ENCODE data around the gene HYLS1.

Gene HYLS1

GRCh38 chr11:125892071-125892470 lies 4.6 kb downstream of the HYLS1 start:
- peak overlapping the region; percentile 96 for H3K27ac ChIP-seq
- TF ChIP-seq CTCF (conservative IDR thresholded peaks at IDR 0.05) = no peak

DNA sequence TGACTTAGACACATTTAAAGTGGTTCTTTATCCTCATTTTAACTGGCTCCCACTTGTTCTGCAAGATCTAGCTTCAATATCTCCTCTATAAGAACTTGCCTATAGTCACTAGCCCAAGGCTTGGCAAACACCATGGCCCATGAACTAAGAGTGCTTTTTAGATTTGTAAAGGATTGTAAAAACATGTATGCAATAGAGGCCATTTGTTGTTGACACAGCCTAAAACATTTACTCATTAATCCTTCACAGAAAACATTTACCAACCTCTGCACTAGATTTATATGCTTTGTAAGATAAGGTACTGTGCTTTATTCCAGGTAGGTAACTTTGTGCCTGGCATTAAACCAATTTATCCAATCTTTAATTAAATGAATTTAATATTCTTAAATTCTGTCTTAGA lies 5.5 kb downstream of the HYLS1 start:
- no peak for TF ChIP-seq CTCF (conservative IDR thresholded peaks at IDR 0.05)
- H3K27ac ChIP-seq = peak overlapping the region; percentile 96

DNA sequence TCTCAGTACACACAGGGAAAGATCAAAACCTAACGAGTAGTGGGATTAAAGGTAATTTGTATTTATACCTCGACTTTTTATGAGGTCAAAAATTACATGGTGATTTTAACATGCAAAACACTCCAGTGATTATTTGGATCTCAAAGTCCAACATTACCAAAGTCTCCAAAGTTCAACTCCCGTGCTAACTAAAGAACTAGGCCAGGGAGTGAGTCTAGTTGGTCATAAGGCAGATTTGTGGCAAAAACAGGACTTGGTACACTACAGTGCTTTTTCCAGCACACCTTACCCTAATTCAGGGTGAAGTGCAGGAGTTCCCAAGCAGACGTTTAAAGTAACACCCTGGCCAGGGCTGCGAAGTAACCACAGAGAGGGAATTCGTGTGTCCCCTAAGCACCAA lies 14.4 kb downstream of the HYLS1 start:
- TF ChIP-seq CTCF (conservative IDR thresholded peaks at IDR 0.05) = no peak
- H3K27ac ChIP-seq = peak overlapping the region; percentile 81; the same call in 1 of the 2 replicates

GRCh38 chr11:125902277-125902926 lies 14.9 kb downstream of the HYLS1 start:
- peak overlapping the region; percentile 81 for H3K27ac ChIP-seq
- TF ChIP-seq CTCF (conservative IDR thresholded peaks at IDR 0.05) = no peak

DNA sequence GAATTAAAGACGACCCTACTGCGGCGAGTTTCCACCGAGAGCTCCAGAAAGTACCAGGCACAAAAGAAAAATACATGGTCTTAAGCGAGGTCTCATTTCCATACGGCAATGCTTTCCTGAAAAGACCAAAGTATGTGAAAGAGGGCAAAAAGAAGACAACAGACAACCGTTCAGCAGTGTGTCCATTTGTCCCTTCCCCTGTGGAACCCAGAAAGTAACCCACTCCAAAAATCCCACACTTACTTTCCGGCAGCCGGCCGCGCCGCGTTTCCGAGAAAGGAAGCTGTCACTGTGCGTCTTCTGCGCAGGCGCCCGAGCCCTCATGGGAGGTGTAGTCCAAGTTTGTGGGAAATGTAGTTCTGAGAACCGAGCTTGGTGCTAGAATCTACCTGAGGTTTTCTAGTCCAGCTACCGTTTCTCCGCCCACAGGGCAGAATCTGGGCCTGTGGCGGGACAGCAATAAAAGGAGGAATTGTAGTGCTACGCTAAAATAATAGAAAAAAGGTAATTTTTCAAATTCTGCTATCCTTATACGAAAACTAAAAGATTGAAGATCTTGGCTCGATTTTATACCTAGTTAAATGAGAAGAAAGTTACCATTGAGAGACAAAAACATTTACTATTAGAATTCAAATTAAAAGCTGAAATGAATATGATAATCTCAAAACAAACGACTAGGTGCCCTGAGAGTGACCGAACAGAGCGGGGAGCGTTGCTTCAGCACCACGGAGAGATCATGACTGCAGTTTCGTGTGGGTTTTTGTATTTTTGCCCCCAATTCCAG lies 15.7 kb downstream of the HYLS1 start, which contains the start of gene PUS3:
PUS3 (minus strand) TSS at position 280 of the 784 bp plus-strand sequence. CDS start 6,922 bp downstream, outside the sequence.
- no peak for TF ChIP-seq CTCF (conservative IDR thresholded peaks at IDR 0.05)
- H3K27ac ChIP-seq = peak within 1 kb of the TSS; percentile 81

- peak within 1 kb of the TSS; percentile 81 for H3K27ac ChIP-seq
- no peak for TF ChIP-seq CTCF (conservative IDR thresholded peaks at IDR 0.05)
Observed at GRCh38 chr11:125903711-125904659, 16.5 kb downstream of the HYLS1 start, which contains the start of gene DDX25. Gene DDX25, plus strand, starts transcription at chr11:125904508. Its CDS starts 10 bp downstream, at chr11:125904518.
